GM12878 (cell line): ENCODE data around the gene MEIS1. TPM values are rescaled to one million over a fixed set of nuclear protein-coding genes. Genes with fewer than 3 reads are reported as not detected.

ENCODE experiments used
- ATAC-seq: fragments of 200-7000 bp; cut with Tn5 transposase; 3 replicates; pipeline ENCODE4 v1.9.1; 2020; ENCODE audit warnings: mild to moderate bottlenecking, moderate library complexity
- BruUV-seq: library from RNA; stranded (reverse); fragments of 400-500 nt; replicated peaks from 2 replicates; lab custom pipeline; 2021; lab: Mats Ljungman, UMichigan
- CTCF ChIA-PET: fragments of 300-600 bp; sonication (Branson Sonifier 250); formaldehyde crosslinking; extraction: SDS; loops from one replicate; lab custom pipeline; 2021; ENCODE audit warnings: inconsistent platforms; lab: Yijun Ruan, JAX
- POLR2A ChIA-PET: fragments of 350-600 bp; formaldehyde crosslinking; extraction: SDS; loops from one replicate; lab custom pipeline; 2021; ENCODE audit warnings: inconsistent platforms; lab: Charles Lee
- RAD21 ChIA-PET: fragments of 300-600 bp; sonication (Branson Sonifier 250); formaldehyde crosslinking; loops from one replicate; lab custom pipeline; 2023; ENCODE audit warnings: antibody characterized with exemption; ENCODE audit not compliant: unreplicated experiment; lab: Charles Lee
- SMC1A ChIA-PET: fragments of 300-600 bp; sonication (Branson Sonifier 250); formaldehyde crosslinking; loops from one replicate; lab custom pipeline; 2023; ENCODE audit not compliant: unreplicated experiment, uncharacterized antibody; lab: Charles Lee
- DNase-seq: peaks from one replicate; pipeline ENCODE4 v3.0.0-alpha.2; 2011; ENCODE audit warnings: low read depth, low spot score
- FAIRE-seq: peaks from 3 replicates; lab custom pipeline; 2011; peaks lifted over from hg19 to GRCh38; lab: Jason Lieb, UNC
- H2AFZ ChIP-seq: 2 replicates; pipeline ENCODE4 v1.6.0; 2011; ENCODE audit warnings: low read depth, low read length, control low read depth; ENCODE audit not compliant: control insufficient read depth
- H3K27ac ChIP-seq: 2 replicates; pipeline ENCODE4 v1.5.1; 2011; ENCODE audit warnings: control low read depth; ENCODE audit not compliant: control insufficient read depth, insufficient read depth
- H3K27me3 ChIP-seq, 2 experiments: replicated peaks in 1 of 2; 2 replicates each; pipeline versions ENCODE4 v1.6.0 to v1.6.1; 2011; ENCODE audit warnings: low read length in 1 of 2; ENCODE audit not compliant: control insufficient read depth in 2 of 2, insufficient read depth in 2 of 2
- H3K36me3 ChIP-seq, 2 experiments: 2 replicates each; pipeline ENCODE4 v1.5.1; 2011; ENCODE audit warnings: low read length in 1 of 2; ENCODE audit not compliant: control insufficient read depth in 2 of 2, insufficient read depth in 2 of 2
- H3K4me1 ChIP-seq: 2 replicates; pipeline ENCODE4 v1.6.1; 2011; ENCODE audit warnings: mild to moderate bottlenecking, low read length, moderate library complexity, mixed read lengths; ENCODE audit not compliant: control insufficient read depth, insufficient read depth
- H3K4me2 ChIP-seq: 2 replicates; pipeline ENCODE4 v1.6.0; 2011; ENCODE audit warnings: control low read depth; ENCODE audit not compliant: control insufficient read depth, insufficient read depth
- H3K4me3 ChIP-seq: fragments of 200-600 bp; sonication (generic); 2 replicates; pipeline ENCODE4 v1.5.1; 2016
- H3K79me2 ChIP-seq: 2 replicates; pipeline ENCODE4 v1.6.0; 2011; ENCODE audit warnings: low read length; ENCODE audit not compliant: control insufficient read depth, insufficient read depth
- H3K9ac ChIP-seq: 2 replicates; pipeline ENCODE4 v1.8.0; 2011; ENCODE audit warnings: low read length, control low read depth, mixed read lengths; ENCODE audit not compliant: control insufficient read depth, insufficient read depth
- H3K9me3 ChIP-seq: replicated peaks from 3 replicates; pipeline ENCODE4 v1.5.1; 2011; ENCODE audit warnings: mild to moderate bottlenecking, low read length; ENCODE audit not compliant: control insufficient read depth, insufficient read depth
- H4K20me1 ChIP-seq: 2 replicates; pipeline ENCODE4 v1.6.0; 2011; ENCODE audit not compliant: control insufficient read depth, insufficient read depth
- BCLAF1 ChIP-seq: fragments of 450-650 bp; IDR thresholded peaks from 2 replicates; pipeline ENCODE4 v1.6.1; 2017; ENCODE audit warnings: antibody characterized with exemption, mild to moderate bottlenecking, moderate library complexity
- EP300 ChIP-seq, 2 experiments: fragments of 150-350 bp in 1 of 2; IDR thresholded peaks; 2 replicates each; pipeline ENCODE4 v1.6.1; 2011 to 2012; ENCODE audit warnings: low read depth in 2 of 2, low read length in 2 of 2, borderline replicate concordance in 1 of 2, improper control_type of control experiment in 1 of 2, inconsistent platforms in 1 of 2; ENCODE audit not compliant: control insufficient read depth in 1 of 2
- ETV6 ChIP-seq, 2 experiments: fragments of 450-650 bp in 1 of 2; IDR thresholded peaks in 1 of 2; conservative IDR thresholded peaks in 1 of 2; 2 replicates each; pipeline ENCODE4 v1.6.1; 2014; ENCODE audit warnings: antibody characterized with exemption in 1 of 2, borderline replicate concordance in 1 of 2, low read depth in 1 of 2, mild to moderate bottlenecking in 1 of 2, moderate library complexity in 1 of 2
- FOS ChIP-seq: IDR thresholded peaks from 3 replicates; pipeline ENCODE4 v1.6.1; 2011; ENCODE audit warnings: borderline replicate concordance; ENCODE audit not compliant: insufficient read length; ENCODE audit errors: extremely low read depth
- HCFC1 ChIP-seq: fragments of 150-350 bp; IDR thresholded peaks from 2 replicates; pipeline ENCODE4 v1.6.1; 2014; ENCODE audit warnings: low read length
- IRF3 ChIP-seq: fragments of 450-650 bp; IDR thresholded peaks from 2 replicates; pipeline ENCODE4 v1.6.1; 2014; ENCODE audit warnings: mild to moderate bottlenecking
- KAT2A ChIP-seq: conservative IDR thresholded peaks from 2 replicates; pipeline ENCODE4 v1.6.1; 2011; ENCODE audit warnings: low read depth, low read length; ENCODE audit not compliant: control insufficient read depth
- MLLT1 ChIP-seq: fragments of 450-650 bp; IDR thresholded peaks from 2 replicates; pipeline ENCODE4 v1.6.1; 2016; ENCODE audit warnings: mild to moderate bottlenecking
- POLR2AphosphoS5 ChIP-seq: IDR thresholded peaks from 2 replicates; pipeline ENCODE4 v1.6.1; 2011; ENCODE audit warnings: mild to moderate bottlenecking, low read length, inconsistent platforms
- RBBP5 ChIP-seq: fragments of 200-600 bp; sonication (generic); conservative IDR thresholded peaks from 2 replicates; pipeline ENCODE4 v1.6.1; 2016
- SREBF1 ChIP-seq: IDR thresholded peaks from 2 replicates; pipeline ENCODE4 v1.6.1; 2012; ENCODE audit warnings: mild to moderate bottlenecking, low read length
- STAT1 ChIP-seq: fragments of 450-650 bp; conservative IDR thresholded peaks from 2 replicates; pipeline ENCODE4 v1.6.1; 2014; ENCODE audit warnings: antibody characterized with exemption, mild to moderate bottlenecking
- ZBTB40 ChIP-seq: fragments of 450-650 bp; IDR thresholded peaks from 2 replicates; pipeline ENCODE4 v1.6.1; 2016; ENCODE audit warnings: mild to moderate bottlenecking, moderate library complexity, borderline replicate concordance
- ZNF24 ChIP-seq: fragments of 450-650 bp; IDR thresholded peaks from 2 replicates; pipeline ENCODE4 v1.6.1; 2017; ENCODE audit warnings: antibody characterized with exemption, mild to moderate bottlenecking
- WGBS: methylation state at CpG from one replicate; pipeline ENCODE4 v1.1.6; 2016; ENCODE audit warnings: low lambda C conversion rate; ENCODE audit not compliant: insufficient replicate concordance, insufficient coverage; ENCODE audit errors: missing lambda C conversion rate; 5-methylcytosine and 5-hydroxymethylcytosine counted together
- in situ Hi-C: fragments of 300-500 bp; cut with MboI; formaldehyde crosslinking; loops from 9 replicates; pipeline ENCODE4 v1.14.3; 2018; ENCODE audit warnings: mixed read lengths
- intact Hi-C: fragments of 100-400 bp; cut with micrococcal nuclease; formaldehyde crosslinking; loops from one replicate; pipeline ENCODE4 v1.14.2; 2022; ENCODE audit not compliant: unreplicated experiment
- polyA plus RNA-seq, 11 experiments: library from polyadenylated mRNA; depleted of rRNA in 4 of 11; unstranded in 6 of 11; stranded (reverse) in 5 of 11; fragments of >200 nt; fragmentation: Nextera tagmentation in 4 of 11; fragmentation: Illumina TruSeq in 1 of 11; extraction: Ambion mirVana in 4 of 11; extraction: Trizol in 1 of 11; gene quantifications; 1 replicate in 1 of 11; 2 replicates in 10 of 11; pipeline versions ENCODE4 v1.2.1 to v1.2.3, GENCODE V29; 2011 to 2016; ENCODE audit warnings: inconsistent platforms in 2 of 11, missing spikeins in 2 of 11, low read depth in 1 of 11
- total RNA-seq, 4 experiments: library from RNA; depleted of rRNA in 3 of 4; stranded (reverse); fragments of >200 nt in 3 of 4; fragmentation: Illumina TruSeq in 1 of 4; extraction: Trizol in 1 of 4; gene quantifications; 2 replicates each; pipeline versions ENCODE4 v1.2.1 to v1.2.3, GENCODE V29; 2013 to 2021

Gene MEIS1
- total and polyA plus RNA-seq, 10 of the 15 experiments (the other 5 are each of a cell fraction or from before 2014, with no cell fraction given) = 0.04 to 0.31 (median 0.14) TPM; not detected in 6

- CTCF ChIA-PET = no interaction called here
- intact Hi-C loops = no loop called here
- Histone ChIP-seq H3K4me2 (no peak overlapping the region), H4K20me1 (no peaks in the 10 kb centered on the region)
- SMC1A ChIA-PET = no interaction called here
- TF ChIP-seq KAT2A = no peak
- no peak for TF ChIP-seq IRF3
- TF ChIP-seq RBBP5 = no peak
- TF ChIP-seq ZBTB40 = no peak
- no peak for TF ChIP-seq BCLAF1
- TF ChIP-seq MLLT1 = no peak
- no peak for TF ChIP-seq ETV6 (conservative IDR thresholded peaks at IDR 0.05 in 1 of 2, IDR thresholded peaks at IDR 0.05 in 1 of 2; ENCODE audit: borderline replicate concordance in 1 of 2, low read depth in 1 of 2)
- TF ChIP-seq POLR2AphosphoS5 = no peak
- TF ChIP-seq SREBF1 = no peak
- no peak for TF ChIP-seq ZNF24
- TF ChIP-seq FOS = no peak
- no peak for TF ChIP-seq HCFC1
- no peak for TF ChIP-seq EP300 (IDR thresholded peaks at IDR 0.05; ENCODE audit: borderline replicate concordance in 1 of 2, control insufficient read depth in 1 of 2, low read depth in 2 of 2, low read length in 2 of 2)
- TF ChIP-seq STAT1 = no peak
- TF ChIP-seq, all 136 proteins: peak for 0
- ChIA-PET RAD21 (no interaction called here), POLR2A (no interaction called here)
- WGBS = 7% methylated on average over 4 of the region's 4 CpGs
- in situ Hi-C loops = no loop called here
- Histone ChIP-seq H3K36me3 (no peaks in the 10 kb centered on the region), H3K4me3 (no peak overlapping the region), H3K4me1 (no peaks in the 10 kb centered on the region), H3K9ac (no peak overlapping the region), H3K27me3 (no peaks in the 10 kb centered on the region; a peak in 1 of 4 replicates), H3K27ac (no peak overlapping the region), H3K79me2 (no peaks in the 10 kb centered on the region), H2AFZ (no peak overlapping the region), H3K9me3 (no peaks in the 10 kb centered on the region)
- FAIRE-seq (no peak), DNase-seq (no peak), ATAC-seq (no peak)
- no TSS peak for BruUV-seq
These were observed 120.2 kb downstream of the MEIS1 start for GRCh38 chr2:66555091-66555490.
